GM12865 (cell line): ENCODE data around the gene EDN3.

Experiments used
- DNase-seq: peaks from one replicate; pipeline ENCODE4 v3.0.0; 2010; ENCODE audit warnings: low read depth
- H3K4me3 ChIP-seq: 2 replicates; pipeline ENCODE4 v1.5.1; 2011; ENCODE audit warnings: mild to moderate bottlenecking, low read depth, low read length, control low read depth
- CTCF ChIP-seq: IDR thresholded peaks from 2 replicates; pipeline ENCODE4 v1.5.1; 2011; ENCODE audit warnings: low read length, control low read depth, low read depth, inconsistent platforms; ENCODE audit not compliant: insufficient read depth; ENCODE audit errors: missing control alignments

Gene EDN3

GRCh38 chr20:59305908-59306655, 5.7 kb downstream of the EDN3 start:
- DNase-seq: no peak
- TF ChIP-seq CTCF: no peak
- no peak overlapping the region for H3K4me3 ChIP-seq

- DNase-seq: no peak
- no peak for TF ChIP-seq CTCF
- H3K4me3 ChIP-seq: no peak overlapping the region
These were observed 6.9 kb downstream of the EDN3 start for GRCh38 chr20:59307270-59307669.

GRCh38 chr20:59308493-59309201, 8.2 kb downstream of the EDN3 start:
- no peak for TF ChIP-seq CTCF
- H3K4me3 ChIP-seq: no peak overlapping the region
- DNase-seq: no peak

- no peak for TF ChIP-seq CTCF
- DNase-seq: no peak
- no peak overlapping the region for H3K4me3 ChIP-seq
These were observed 8.8 kb downstream of the EDN3 start for GRCh38 chr20:59309218-59309617.

- no peak overlapping the region for H3K4me3 ChIP-seq
- TF ChIP-seq CTCF: no peak
- no peak for DNase-seq
These were observed 14.6 kb downstream of the EDN3 start for GRCh38 chr20:59314997-59315396.

- no peak for DNase-seq
- TF ChIP-seq CTCF: no peak
- no peak overlapping the region for H3K4me3 ChIP-seq
These were observed 16.7 kb downstream of the EDN3 start for GRCh38 chr20:59316911-59317731.
